B cell (primary cell): ENCODE results near the gene HYLS1. TPM values are rescaled to one million over a fixed set of nuclear protein-coding genes. Genes with fewer than 3 reads are reported as not detected.

ENCODE experiments used
- ATAC-seq: fragments of 200-7000 bp; cut with Tn5 transposase; one replicate; pipeline ENCODE4 v1.10.0; 2021; ENCODE audit warnings: low read depth, mild to moderate bottlenecking, moderate number of reproducible peaks, moderate library complexity
- CTCF ChIA-PET: fragments of 350-600 bp; sonication (Branson Sonifier 250); formaldehyde crosslinking; loops from one replicate; lab custom pipeline; 2021; ENCODE audit warnings: antibody characterized with exemption, inconsistent platforms; lab: Charles Lee
- POLR2A ChIA-PET: fragments of 350-600 bp; sonication (Branson Sonifier 250); formaldehyde crosslinking; loops from one replicate; lab custom pipeline; 2021; ENCODE audit warnings: antibody characterized with exemption; lab: Charles Lee
- DNase-seq: peaks from one replicate; pipeline ENCODE4 v3.0.0; 2013
- H2AFZ ChIP-seq: 2 replicates; pipeline ENCODE4 v1.6.1; 2012; ENCODE audit warnings: mild to moderate bottlenecking, low read depth, low read length; ENCODE audit not compliant: insufficient read depth, poor library complexity, severe bottlenecking
- H3K27ac ChIP-seq, 2 donors: 1 replicate in 1 of 2; 2 replicates in 1 of 2; pipeline ENCODE4 v1.5.1; 2012 to 2013; ENCODE audit warnings: low read length in 2 of 2, mild to moderate bottlenecking in 2 of 2, moderate library complexity in 1 of 2
- H3K27me3 ChIP-seq, 4 experiments: fragments of 200-600 bp in 1 of 4; sonication (generic) in 1 of 4; replicated peaks in 1 of 4; 1 replicate in 2 of 4; 2 replicates in 2 of 4; pipeline versions ENCODE4 v1.6.1 to v1.7.0; 2013 to 2016; ENCODE audit warnings: low read length in 3 of 4, mild to moderate bottlenecking in 2 of 4, mixed read lengths in 1 of 4, moderate library complexity in 1 of 4; ENCODE audit not compliant: insufficient read depth in 4 of 4, control insufficient read depth in 3 of 4; ENCODE audit errors: control extremely low read depth in 1 of 4
- H3K36me3 ChIP-seq, 2 experiments: replicated peaks in 1 of 2; 1 replicate in 1 of 2; 2 replicates in 1 of 2; pipeline versions ENCODE4 v1.6.1 to v1.7.1; 2013; ENCODE audit warnings: low read length in 1 of 2; ENCODE audit not compliant: insufficient read depth in 2 of 2, control insufficient read depth in 1 of 2; ENCODE audit errors: control extremely low read depth in 1 of 2, extremely low read depth in 1 of 2
- H3K4me1 ChIP-seq, 2 donors: fragments of 200-600 bp in 1 of 2; sonication (generic) in 1 of 2; 1 replicate in 1 of 2; 2 replicates in 1 of 2; pipeline versions ENCODE4 v1.5.1 to v1.6.1; 2013 to 2017; ENCODE audit warnings: low read length in 2 of 2; ENCODE audit not compliant: control insufficient read depth in 2 of 2, insufficient read depth in 2 of 2
- H3K4me2 ChIP-seq: replicated peaks from 2 replicates; pipeline ENCODE3; 2012; ENCODE audit warnings: mild to moderate bottlenecking, low read depth, low read length; ENCODE audit not compliant: poor library complexity, severe bottlenecking
- H3K4me3 ChIP-seq, 5 experiments: fragments of 200-600 bp in 1 of 5; sonication (generic) in 1 of 5; 1 replicate in 3 of 5; 2 replicates in 2 of 5; pipeline versions ENCODE4 v1.5.1 to v1.7.0; 2011 to 2016; ENCODE audit warnings: low read length in 4 of 5, mild to moderate bottlenecking in 4 of 5, low read depth in 2 of 5, control low read depth in 1 of 5, moderate library complexity in 1 of 5; ENCODE audit not compliant: insufficient read depth in 1 of 5; ENCODE audit errors: control extremely low read depth in 1 of 5, extremely low read depth in 1 of 5
- H3K79me2 ChIP-seq: fragments of 200-600 bp; sonication (generic); one replicate; pipeline ENCODE4 v1.6.0; 2016; ENCODE audit warnings: low read length; ENCODE audit not compliant: control insufficient read depth, insufficient read depth
- H3K9ac ChIP-seq: fragments of 200-600 bp; sonication (generic); 2 replicates; pipeline ENCODE4 v1.6.1; 2017; ENCODE audit warnings: mild to moderate bottlenecking, low read length, moderate library complexity
- H3K9me3 ChIP-seq, 3 donors: one replicate each; pipeline versions ENCODE4 v1.6.1 to v1.7.1; 2013; ENCODE audit warnings: low read length in 2 of 3; ENCODE audit not compliant: control insufficient read depth in 2 of 3, insufficient read depth in 1 of 3; ENCODE audit errors: control extremely low read depth in 1 of 3
- H4K20me1 ChIP-seq: 2 replicates; pipeline ENCODE4 v1.6.0; 2012; ENCODE audit warnings: mild to moderate bottlenecking, low read length; ENCODE audit not compliant: insufficient read depth, control insufficient read depth, poor library complexity, severe bottlenecking
- H3K27ac Mint-ChIP-seq: one replicate; pipeline ENCODE4 v1.8.0; 2021; ENCODE audit warnings: mixed read lengths
- H3K27me3 Mint-ChIP-seq: one replicate; pipeline ENCODE4 v1.8.0; 2021; ENCODE audit warnings: mixed read lengths
- H3K4me1 Mint-ChIP-seq: one replicate; pipeline ENCODE4 v1.8.0; 2021; ENCODE audit warnings: mixed read lengths
- H3K4me3 Mint-ChIP-seq: one replicate; pipeline ENCODE4 v1.8.0; 2021; ENCODE audit warnings: mixed read lengths
- H3K9me3 Mint-ChIP-seq: one replicate; pipeline ENCODE4 v1.8.0; 2022; ENCODE audit warnings: mixed read lengths; ENCODE audit not compliant: insufficient read depth
- EZH2 ChIP-seq: IDR thresholded peaks from 2 replicates; pipeline ENCODE4 v1.6.1; 2012; ENCODE audit warnings: borderline replicate concordance, low read depth, mild to moderate bottlenecking, moderate library complexity, low read length; ENCODE audit not compliant: insufficient read depth, poor library complexity, severe bottlenecking
- WGBS: methylation state at CpG from one replicate; pipeline ENCODE4 v1.1.5; 2013; ENCODE audit warnings: missing lambda C conversion rate; ENCODE audit not compliant: insufficient coverage; 5-methylcytosine and 5-hydroxymethylcytosine counted together
- intact Hi-C: fragments of 100-400 bp; cut with micrococcal nuclease; formaldehyde crosslinking; loops from one replicate; pipeline ENCODE4 v1.10.0; 2022
- polyA plus RNA-seq: library from polyadenylated mRNA; depleted of rRNA; stranded (reverse); fragments of >200 nt; gene quantifications from 2 replicates; pipeline ENCODE4 v1.2.3, GENCODE V29; 2012
- total RNA-seq, 2 donors: library from RNA; stranded (reverse); fragments of 120-200 nt in 1 of 2; gene quantifications; 1 replicate in 1 of 2; 2 replicates in 1 of 2; pipeline versions ENCODE4 v1.2.3 to v1.2.4, GENCODE V29; 2013 to 2022
- TF ChIP-seq, protein P1 (sequence below): fragments of 200-600 bp; IDR thresholded peaks from one replicate; pipeline ENCODE4 v1.8.0; 2022; ENCODE audit warnings: antibody characterized with exemption, mild to moderate bottlenecking

HYLS1 gene
- total and polyA plus RNA-seq, 2 donors (not counting 1 experiment from before 2014, with no cell fraction given) = 3.1 to 9.4 TPM

DNA sequence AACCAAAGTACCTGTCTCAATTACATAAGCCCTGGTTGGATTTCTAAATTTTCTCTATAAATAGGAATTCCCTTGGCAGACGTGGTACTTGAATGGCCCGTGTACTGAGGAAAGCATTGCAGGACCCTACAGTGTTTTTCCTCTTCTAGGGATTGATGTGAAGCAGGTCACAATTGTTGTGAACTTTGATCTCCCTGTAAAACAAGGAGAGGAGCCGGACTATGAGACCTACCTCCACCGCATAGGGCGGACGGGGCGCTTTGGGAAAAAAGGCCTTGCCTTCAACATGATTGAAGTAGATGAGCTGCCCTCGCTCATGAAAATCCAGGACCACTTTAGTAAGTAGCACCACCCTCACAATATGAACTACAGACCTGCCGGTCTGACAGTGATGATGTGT is 33.6 kb downstream of the HYLS1 start:
- H3K9me3 ChIP-seq = no peaks in the 10 kb centered on the region
- H3K4me1 Mint-ChIP-seq = peaks cover 2% of the 10 kb centered on the region
- no peak overlapping the region for H3K4me2 ChIP-seq
- H3K4me1 ChIP-seq = no peaks in the 10 kb centered on the region
- no peaks in the 10 kb centered on the region for H3K36me3 ChIP-seq
- no peak overlapping the region for H3K9ac ChIP-seq
- WGBS = 93% methylated on average over 6 of the region's 9 CpGs
- H3K4me3 ChIP-seq = no peak overlapping the region
- ChIA-PET POLR2A (no interaction called here), CTCF (interaction anchor here (0.8 to 1.6 kb wide), 2 partner anchors 13 to 273 kb away, joined by 3 to 8 read pairs; no protein-coding TSS in a partner anchor)
- H4K20me1 ChIP-seq = no peaks in the 10 kb centered on the region
- H3K4me3 Mint-ChIP-seq = no peak overlapping the region
- no peak overlapping the region for H2AFZ ChIP-seq
- TF ChIP-seq EZH2 = no peak
- peaks cover 0 to 14% (median 2%) of the 10 kb centered on the region in 4 experiments for H3K27me3 ChIP-seq
- no peak overlapping the region for H3K27ac Mint-ChIP-seq
- DNase-seq (no peak), ATAC-seq (no peak)
- intact Hi-C loops = no loop called here
- no peaks in the 10 kb centered on the region for H3K79me2 ChIP-seq
- peaks cover 41% of the 10 kb centered on the region for H3K27me3 Mint-ChIP-seq
- H3K9me3 Mint-ChIP-seq = no peaks in the 10 kb centered on the region
- H3K27ac ChIP-seq = no peak overlapping the region

DNA sequence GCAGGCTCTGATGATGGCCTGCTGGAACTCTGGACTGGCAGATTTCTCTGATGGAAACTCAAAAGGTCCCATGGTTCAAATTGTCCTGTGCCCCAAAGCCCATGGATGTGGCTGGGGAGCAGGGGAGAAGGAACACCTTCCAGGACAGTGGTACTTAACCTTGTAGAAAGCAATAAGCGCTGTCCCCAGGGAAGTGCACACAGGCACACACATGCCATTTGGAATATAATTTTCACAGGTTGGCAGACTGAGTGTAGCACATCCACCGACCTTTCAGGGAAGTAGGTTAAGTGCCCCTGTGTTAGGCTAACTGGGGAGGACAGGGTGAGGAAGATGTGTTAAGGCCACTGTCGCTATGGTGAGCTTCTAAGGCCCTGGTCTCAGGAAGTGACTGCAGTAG is 34.7 kb downstream of the HYLS1 start:
- H3K4me1 Mint-ChIP-seq = peaks cover 2% of the 10 kb centered on the region
- POLR2A ChIA-PET = no interaction called here

More for the DNA sequence above, 34.7 kb downstream of the HYLS1 start:
- Histone ChIP-seq H3K4me2 (no peak overlapping the region), H3K27me3 (peaks cover 0 to 11% (median 2%) of the 10 kb centered on the region in 4 experiments), H3K36me3 (no peaks in the 10 kb centered on the region), H3K9ac (no peak overlapping the region), H4K20me1 (no peaks in the 10 kb centered on the region), H3K27ac (no peak overlapping the region), H3K4me1 (no peaks in the 10 kb centered on the region), H3K9me3 (no peaks in the 10 kb centered on the region), H3K4me3 (no peak overlapping the region), H2AFZ (no peak overlapping the region), H3K79me2 (no peaks in the 10 kb centered on the region)
- DNase-seq = no peak
- WGBS = 96% methylated on average over 2 of the region's 3 CpGs
- ATAC-seq = no peak
- no peaks in the 10 kb centered on the region for H3K9me3 Mint-ChIP-seq
- no peak overlapping the region for H3K4me3 Mint-ChIP-seq
- peaks cover 44% of the 10 kb centered on the region for H3K27me3 Mint-ChIP-seq
- intact Hi-C loops = loop anchor here (2.0 kb wide), 1 partner anchor 559 kb away; no protein-coding TSS in a partner anchor
- no peak for TF ChIP-seq EZH2
- TF ChIP-seq, protein P1, sequence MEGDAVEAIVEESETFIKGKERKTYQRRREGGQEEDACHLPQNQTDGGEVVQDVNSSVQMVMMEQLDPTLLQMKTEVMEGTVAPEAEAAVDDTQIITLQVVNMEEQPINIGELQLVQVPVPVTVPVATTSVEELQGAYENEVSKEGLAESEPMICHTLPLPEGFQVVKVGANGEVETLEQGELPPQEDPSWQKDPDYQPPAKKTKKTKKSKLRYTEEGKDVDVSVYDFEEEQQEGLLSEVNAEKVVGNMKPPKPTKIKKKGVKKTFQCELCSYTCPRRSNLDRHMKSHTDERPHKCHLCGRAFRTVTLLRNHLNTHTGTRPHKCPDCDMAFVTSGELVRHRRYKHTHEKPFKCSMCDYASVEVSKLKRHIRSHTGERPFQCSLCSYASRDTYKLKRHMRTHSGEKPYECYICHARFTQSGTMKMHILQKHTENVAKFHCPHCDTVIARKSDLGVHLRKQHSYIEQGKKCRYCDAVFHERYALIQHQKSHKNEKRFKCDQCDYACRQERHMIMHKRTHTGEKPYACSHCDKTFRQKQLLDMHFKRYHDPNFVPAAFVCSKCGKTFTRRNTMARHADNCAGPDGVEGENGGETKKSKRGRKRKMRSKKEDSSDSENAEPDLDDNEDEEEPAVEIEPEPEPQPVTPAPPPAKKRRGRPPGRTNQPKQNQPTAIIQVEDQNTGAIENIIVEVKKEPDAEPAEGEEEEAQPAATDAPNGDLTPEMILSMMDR = no peak
- no peak overlapping the region for H3K27ac Mint-ChIP-seq
- CTCF ChIA-PET = interaction anchor here (1.6 kb wide), 1 partner anchor 272 kb away, joined by 8 read pairs; no protein-coding TSS in a partner anchor
